Measurements from ENCODE around the gene RBBP8NL.

Gene RBBP8NL

GRCh38 chr20:62422636-62423325, 4.6 kb downstream of the RBBP8NL start:
- no peak for DNase-seq

GRCh38 chr20:62421716-62421990, 5.7 kb downstream of the RBBP8NL start:
- no peak for DNase-seq

GRCh38 chr20:62420846-62421715, 6.3 kb downstream of the RBBP8NL start:
- DNase-seq: no peak

- DNase-seq: no peak
These were observed 7.6 kb downstream of the RBBP8NL start for GRCh38 chr20:62419759-62420158.

- DNase-seq: no peak
These were observed 8.4 kb downstream of the RBBP8NL start for GRCh38 chr20:62418709-62419487.

- DNase-seq: no peak
These were observed 9.2 kb downstream of the RBBP8NL start for GRCh38 chr20:62417981-62418708.

GRCh38 chr20:62416651-62417637, 10.4 kb downstream of the RBBP8NL start:
- no peak for DNase-seq

- no peak for DNase-seq
These were observed 11.8 kb downstream of the RBBP8NL start for GRCh38 chr20:62415354-62416111.

GRCh38 chr20:62413896-62414481, 13.3 kb downstream of the RBBP8NL start:
- DNase-seq: no peak

GRCh38 chr20:62413025-62413570, 14.2 kb downstream of the RBBP8NL start:
- no peak for DNase-seq

GRCh38 chr20:62412194-62413024, 14.9 kb downstream of the RBBP8NL start:
- no peak for DNase-seq

- no peak for DNase-seq
These were observed 15.7 kb downstream of the RBBP8NL start for GRCh38 chr20:62411479-62412193.

- no peak for DNase-seq
These were observed 16.4 kb downstream of the RBBP8NL start for GRCh38 chr20:62410746-62411478.

- peak in 9 of 51 donors; percentile 8 to 32 (median 20) for DNase-seq
These were observed 17.2 kb downstream of the RBBP8NL start for GRCh38 chr20:62409931-62410745.

- DNase-seq: no peak
These were observed 18.1 kb downstream of the RBBP8NL start for GRCh38 chr20:62409086-62409853.

All from hypothalamus (tissue), 51 donors.